NCI-H82 treated with DMSO at 0.1 percent for 48 hours (cell line): ENCODE data around the gene UBE2K.
"Not testable (repeated sequence)": the region's sequence is repeated elsewhere in the genome, so short reads cannot be mapped to it uniquely, and the experiment has no call there.

Experiments used
- DNase-seq: peaks from one replicate; lab custom pipeline; 2025; ENCODE audit not compliant: unreplicated experiment; lab: John Stamatoyannopoulos, UW

UBE2K gene, protein sequence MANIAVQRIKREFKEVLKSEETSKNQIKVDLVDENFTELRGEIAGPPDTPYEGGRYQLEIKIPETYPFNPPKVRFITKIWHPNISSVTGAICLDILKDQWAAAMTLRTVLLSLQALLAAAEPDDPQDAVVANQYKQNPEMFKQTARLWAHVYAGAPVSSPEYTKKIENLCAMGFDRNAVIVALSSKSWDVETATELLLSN

DNA sequence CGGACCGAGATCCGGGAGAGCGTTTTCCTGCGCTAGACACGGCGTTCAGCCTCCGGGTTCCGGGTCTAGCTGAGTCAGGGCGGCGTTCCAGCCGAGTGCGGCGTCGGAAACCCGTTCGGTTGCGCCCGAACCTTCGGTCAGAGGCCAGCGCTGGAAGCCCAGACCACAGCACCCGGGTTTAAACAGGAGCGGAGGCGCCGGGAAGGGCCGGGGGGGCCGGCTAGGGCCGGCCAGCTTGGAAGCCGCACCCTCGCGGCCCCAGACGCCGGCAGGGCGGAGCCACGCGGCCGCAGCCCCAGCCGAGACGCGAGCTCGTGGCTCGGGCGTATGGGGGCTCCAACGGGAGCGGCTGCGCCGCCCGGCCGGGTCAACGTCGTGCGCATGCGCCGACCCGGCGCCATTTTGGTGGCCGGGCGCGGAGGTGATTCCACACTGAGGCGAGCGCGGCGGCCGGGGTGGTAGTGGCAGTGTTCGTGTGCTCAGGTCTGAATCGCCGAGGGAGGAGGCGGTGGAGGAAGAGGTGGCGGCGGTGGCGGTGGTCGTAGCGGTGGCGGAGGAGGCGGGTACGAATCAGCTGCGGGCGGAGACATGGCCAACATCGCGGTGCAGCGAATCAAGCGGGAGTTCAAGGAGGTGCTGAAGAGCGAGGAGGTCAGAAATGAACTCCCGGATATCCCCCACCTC lies at the start of gene UBE2K:
Gene UBE2K (plus strand): TSS at position 397 of the 684 bp plus-strand sequence. CDS start 192 bp downstream, at position 589.
- peak; percentile 45 for DNase-seq

DNA sequence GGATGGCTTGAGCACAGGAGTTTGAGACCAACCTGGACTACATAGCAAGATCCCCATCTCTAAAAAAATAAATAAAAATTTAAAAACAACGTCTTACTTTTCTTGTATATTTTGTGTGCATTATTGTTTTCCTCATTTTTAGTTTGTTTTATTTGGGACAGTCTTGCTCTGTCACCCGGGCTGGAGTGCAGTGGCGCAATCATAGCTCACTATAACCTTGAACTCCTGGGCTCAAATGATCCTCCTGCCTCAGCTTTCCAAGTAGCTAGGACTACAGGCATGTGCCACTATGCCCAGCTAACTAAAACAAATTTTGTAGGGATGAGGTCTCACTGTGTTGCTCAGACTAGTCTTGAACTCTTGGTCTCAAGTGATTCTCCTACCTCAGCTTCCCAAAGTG lies 49.7 kb upstream of the UBE2K start:
- DNase-seq = no peak

DNA sequence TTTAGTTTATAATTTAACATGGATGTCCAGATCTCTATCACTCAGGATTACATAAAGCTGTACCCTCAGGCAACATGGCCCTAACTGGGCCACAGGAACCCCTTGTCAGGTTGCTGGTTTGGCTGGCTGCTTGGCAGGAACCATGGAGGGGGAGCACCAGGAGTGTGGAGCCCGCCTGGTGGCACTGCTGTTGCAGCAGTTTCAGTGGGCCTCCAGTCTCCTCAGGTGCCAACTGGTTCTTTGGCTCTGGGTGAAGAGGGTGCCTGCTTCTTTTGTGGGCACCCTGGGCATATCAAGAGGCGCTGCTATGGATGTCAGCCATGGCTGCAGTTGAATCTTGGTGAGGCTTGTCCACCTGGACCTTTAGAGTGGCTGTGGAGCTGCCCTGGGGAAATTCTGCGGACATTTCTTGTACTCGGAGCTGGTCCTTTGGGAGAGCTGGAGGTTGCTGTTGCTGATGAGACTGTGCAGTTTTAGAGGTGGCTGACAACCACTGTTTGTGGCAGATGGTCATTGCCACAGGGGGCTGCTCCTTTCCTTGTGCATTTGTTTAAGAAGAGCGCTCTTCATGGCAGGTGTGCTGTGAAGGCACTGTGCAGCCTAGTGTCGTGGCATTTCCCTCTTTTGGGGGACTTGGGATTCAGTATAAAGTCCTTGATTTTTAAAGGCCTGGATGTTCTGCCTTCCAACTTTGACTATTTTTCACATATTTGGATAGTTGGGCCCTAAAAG lies 48.9 kb upstream of the UBE2K start:
- DNase-seq = no peak

DNA sequence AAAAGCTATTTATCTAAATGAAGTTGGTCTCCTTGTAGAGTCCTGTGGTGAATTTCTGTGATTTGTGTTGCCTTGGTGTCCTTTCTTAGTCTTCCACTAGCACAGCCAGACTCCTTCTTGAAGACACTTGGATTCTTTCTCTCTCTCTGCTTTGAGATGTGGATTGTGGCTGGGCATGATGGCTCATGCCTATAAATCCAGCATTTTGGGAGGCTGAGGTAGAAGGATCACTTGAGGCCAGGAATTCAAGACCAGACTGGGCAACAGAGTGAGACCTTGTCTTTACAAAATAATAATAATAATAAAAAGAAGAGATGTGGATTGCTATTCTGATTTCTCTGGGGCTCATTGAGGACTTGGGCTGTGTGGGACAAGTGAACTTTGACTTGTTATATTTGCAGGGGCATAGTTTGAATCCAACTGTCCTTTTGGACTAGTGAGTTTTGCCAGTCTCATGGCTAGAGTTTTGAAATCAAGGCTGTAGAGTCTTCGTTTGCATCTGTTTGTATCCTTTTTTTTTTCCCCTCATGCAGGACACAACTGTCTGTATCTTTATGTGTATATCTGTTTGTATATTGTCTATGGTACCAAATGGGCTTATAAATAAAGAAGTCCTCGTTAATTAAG lies 48.2 kb upstream of the UBE2K start:
- no peak for DNase-seq

DNA sequence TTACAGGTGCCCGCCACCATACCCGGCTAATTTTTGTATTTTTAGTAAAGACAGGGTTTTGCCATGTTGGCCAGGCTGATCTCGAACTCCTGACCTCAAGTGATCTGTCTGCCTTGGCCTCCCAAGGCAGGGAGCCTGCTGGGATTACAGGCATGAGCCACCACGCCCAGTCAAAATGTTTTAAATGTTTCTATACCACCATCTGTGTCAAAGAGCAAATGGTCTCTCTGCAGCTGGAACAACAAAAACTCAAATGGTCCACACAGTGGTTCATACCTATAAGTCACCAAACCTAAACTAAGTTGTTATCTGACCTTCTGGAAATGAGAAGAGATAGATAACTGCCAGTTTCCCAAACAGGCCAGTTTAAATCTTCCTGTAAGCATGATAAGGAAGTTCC lies 46.4 kb upstream of the UBE2K start:
- not testable (repeated sequence) for DNase-seq

DNA sequence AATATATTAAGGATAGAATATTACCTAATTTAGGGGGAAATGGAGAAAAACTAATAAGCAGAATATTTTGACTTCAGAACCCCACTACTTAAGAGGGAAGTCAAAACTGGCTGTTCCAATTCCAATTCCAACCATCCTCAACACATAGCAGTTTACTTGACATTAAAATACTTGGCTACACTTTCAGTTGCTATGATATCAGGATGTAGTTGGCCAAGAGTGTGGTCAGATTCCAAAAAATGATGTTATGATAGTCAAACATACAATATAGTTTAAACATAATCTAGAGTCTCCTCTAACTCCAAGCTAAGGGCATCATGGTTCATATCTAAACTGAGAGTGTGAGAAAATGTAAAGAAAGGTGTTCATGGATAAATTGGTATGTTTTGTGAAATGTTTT lies 42.7 kb upstream of the UBE2K start:
- DNase-seq = no peak

DNA sequence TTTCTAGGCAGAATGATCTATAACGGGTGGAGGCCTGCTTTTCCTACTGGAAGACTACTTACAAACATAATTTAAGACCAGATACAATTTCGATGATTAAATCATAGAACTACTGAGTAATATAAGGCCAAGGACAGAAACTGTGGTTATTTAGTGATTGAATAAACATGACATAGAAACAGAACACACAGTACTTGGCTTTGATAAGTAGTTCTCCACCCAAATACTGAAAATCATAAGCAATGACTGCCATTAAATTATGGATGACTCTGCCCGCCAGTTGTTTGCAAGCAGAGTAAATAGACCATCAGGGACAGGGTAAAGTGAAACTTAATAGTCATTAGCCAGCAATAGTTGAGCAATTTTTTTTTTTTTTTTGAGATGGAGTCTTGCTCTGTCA lies 42.1 kb upstream of the UBE2K start:
- no peak for DNase-seq

DNA sequence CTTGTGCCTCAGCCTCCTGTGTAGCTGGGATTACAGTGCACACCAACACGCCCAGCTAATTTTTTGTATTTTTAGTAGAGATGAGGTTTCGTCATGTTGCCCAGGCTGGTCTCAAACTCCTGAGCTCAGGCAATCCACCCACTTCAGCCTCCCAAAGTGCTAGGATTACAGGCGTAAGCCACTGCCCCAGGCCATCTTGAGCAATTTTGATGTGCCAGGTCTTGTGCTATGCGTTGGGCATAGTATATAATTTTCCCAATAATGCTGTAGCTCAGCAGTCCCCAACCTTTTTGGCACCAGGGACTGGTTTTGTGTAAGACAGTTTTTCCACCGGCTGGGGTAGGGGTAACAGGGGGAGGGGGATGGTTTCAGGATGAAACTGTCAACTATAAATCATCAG lies 41.3 kb upstream of the UBE2K start:
- not testable (repeated sequence) for DNase-seq

DNA sequence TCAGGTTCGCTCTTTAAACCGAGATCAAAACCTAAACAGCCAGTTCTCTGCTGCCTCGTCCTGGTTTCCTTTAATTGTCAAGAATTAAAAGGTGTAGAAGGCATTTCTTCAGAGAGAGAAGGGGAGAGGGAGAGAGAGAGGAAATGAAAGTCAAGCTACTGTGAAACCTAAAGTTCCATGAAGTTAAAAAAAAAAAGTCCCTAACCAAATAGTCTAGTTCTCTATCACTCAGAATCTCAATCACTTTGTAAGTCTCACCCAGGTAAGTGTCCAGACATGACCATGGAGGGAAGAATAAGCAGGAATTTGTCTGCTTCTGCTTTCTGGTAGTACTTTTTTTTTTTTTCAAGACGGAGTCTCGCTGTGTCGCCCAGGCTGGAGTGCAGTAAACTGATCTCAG lies 40.5 kb upstream of the UBE2K start:
- no peak for DNase-seq

DNA sequence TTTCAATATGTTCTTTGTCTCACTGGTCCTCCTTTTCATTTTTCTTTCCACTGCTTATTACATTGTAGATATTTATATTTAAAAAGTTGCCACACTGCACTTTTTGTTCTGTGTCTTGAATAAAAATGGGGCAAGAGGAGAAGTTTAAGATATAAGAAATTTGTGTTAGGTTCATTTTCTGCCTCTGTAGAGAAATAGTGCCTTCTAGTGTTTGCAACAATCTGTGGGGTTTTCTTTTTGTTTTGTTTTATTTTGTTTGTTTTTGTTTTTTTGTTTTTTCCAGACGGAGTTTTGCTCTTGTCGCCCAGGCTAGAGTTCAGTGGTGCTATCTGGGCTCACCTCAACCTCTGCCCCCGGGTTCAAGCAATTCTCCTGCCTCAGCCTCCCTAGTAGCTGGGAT lies 39.2 kb upstream of the UBE2K start:
- no peak for DNase-seq

DNA sequence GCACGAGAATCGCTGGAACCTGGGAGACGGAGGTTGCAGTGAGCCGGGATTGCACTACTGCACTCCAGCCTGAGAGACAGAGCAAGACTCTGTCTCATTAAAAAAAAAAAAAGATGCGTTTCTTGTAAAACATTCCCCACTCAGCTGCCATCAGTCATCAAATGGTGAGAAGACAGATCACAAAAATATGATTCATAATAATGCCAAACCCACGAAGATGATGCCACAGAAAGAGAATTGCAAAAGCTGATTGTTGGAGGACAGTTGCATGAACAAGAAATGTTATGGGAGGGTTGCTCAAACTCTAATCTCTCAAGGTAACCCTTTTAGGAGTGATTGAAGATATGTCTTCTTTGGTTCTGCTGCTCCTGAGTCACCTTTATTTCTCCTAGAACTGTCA lies 37.9 kb upstream of the UBE2K start:
- DNase-seq = no peak

DNA sequence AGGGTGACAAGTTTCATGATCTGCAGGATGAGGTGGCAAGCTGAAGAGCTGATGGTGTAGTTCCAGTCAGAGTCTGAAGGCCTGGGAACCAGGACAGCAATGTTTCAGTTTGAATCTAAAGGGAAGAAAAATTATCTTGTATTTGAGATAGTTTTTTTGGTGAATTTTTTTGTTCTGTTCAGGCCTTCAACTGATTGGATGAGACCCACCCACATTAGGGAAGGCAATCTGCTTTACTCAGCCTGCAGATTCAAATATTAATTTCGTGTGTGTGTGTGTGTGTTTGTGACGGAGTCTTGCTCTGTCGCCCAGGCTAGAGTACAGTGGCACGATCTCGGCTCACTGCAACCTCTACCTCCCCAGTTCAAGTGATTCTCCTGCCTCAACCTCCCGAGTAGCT lies 37.2 kb upstream of the UBE2K start:
- no peak for DNase-seq

DNA sequence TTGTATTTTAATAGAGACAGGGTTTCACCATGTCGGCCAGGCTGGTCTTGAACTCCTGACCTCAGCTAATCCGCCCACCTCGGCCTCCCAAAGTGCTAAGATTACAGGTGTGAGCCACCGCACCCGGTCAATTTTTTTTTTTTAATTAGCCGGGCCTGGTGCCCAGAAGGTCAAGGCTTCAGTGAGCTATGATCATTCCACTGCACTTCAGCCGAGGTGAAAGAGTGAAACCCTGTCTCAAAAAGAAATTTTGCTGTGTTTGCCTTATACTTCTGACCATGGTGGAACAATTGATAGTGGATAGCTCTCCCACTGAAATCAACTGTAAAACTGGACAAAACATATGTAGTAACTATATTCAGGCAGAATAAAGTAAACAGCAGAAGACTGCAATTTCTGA lies 35.3 kb upstream of the UBE2K start:
- DNase-seq = no peak

DNA sequence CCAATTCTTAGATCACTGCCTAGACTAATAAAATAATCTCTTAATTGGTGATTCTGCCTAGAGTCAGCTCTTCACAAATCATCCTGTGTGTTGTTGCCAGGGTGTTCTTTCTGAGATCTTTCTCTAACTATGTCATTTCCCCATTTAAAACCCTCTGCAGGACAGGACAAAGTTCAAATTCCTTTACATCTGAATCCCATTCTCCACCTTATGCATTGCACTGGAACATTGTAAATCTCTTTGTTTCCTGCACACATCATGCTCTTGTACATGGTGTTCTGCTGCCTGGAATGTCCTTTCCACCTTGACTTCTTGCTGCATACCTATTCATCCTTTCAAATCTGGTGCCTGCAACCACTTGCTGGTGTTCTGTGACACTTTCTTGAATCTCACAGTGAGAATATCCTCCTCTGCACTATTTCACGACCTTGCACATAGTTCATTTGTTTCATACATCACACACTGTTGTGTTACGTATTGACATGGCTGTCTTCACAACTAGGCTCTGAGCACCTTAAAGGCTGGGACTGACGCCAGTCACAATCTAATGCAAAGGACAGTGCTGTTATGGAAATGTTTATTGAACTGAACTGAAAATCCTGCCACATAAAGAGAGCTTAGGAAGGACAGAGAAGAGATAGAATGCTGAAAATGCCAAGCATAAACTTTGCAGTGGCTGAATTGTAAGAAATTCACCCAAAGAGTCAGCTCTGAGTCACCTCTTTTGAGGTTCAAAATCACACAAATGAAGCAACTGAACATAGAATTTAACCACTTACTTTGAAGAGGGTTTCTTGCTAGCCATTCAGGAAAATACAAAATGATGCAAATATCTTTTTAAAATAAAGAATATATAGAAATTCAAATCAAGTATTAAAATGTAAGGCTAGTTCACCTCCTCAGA lies 32.9 kb upstream of the UBE2K start:
- DNase-seq = no peak

DNA sequence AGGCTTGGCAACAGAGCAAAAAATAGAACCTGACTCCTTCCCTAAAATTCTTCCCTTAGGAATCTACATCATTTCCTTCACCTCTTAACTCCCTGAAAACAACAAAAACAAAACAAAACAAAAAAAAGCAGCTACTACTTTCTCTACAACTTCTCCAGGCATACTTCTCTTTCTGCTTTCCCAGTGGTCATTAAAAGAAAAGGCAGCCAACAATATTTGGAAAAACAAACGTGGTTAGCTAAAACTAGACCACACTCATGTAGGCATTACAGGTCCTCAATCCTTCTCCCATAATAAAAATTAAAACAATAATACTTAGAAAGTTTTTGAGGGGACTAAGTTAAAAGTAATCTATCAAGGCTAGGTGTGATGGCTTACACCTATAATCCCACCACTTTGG lies 30.2 kb upstream of the UBE2K start:
- no peak for DNase-seq

DNA sequence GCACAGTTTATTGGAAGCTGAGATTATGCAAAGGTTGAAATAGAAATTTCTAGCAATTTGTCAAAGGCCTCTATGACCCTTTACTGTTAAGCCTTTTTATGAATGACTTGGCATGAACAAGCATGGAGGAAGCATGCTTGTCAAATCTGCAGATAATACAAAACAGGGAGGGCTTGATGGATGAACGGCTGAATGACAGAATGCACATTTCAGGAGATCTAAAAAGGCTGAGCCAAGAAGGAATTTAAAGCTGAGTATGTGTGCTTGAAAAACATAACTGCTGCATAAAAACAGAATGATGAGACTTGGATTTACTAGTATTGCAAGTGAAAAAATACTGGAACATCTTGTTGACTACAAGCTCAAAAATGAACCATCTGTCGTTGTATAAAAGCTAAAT lies 29.0 kb upstream of the UBE2K start:
- no peak for DNase-seq

DNA sequence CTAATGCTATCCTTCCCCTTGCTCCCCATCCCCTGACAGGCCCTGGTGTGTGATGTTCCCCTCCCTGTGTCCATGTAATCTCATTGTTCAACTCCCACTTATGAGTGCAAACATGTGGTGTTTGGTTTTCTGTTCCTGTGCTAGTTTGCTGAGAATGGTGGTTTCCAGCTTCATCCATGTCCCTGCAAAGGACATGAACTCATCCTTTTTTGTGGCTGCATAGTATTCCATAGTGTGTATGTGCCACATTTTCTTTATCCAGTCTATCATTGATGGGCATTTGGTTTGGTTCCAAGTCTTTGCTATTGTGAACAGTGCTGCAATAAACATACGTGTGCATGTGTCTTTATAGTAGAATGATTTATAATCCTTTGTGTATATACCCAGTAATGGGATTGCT lies 27.6 kb upstream of the UBE2K start:
- DNase-seq = not testable (repeated sequence)

DNA sequence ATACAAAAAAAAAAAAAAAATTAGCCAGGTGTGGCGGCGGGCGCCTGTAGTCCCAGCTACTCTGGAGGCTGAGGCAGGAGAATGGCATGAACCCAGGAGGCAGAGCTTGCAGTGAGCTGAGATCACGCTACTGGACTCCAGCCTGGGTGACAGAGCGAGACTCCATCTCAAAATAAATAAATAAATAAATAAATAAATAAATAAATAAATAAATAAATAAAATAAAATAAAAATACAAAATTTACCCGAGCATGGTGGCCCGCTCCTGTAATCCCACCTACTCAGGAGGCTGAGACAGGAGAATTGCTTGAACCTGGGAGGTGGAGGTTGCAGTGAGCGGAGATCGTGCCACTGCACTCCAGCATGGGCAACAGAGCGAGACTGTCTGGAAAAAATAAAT lies 22.3 kb upstream of the UBE2K start:
- DNase-seq = not testable (repeated sequence)

DNA sequence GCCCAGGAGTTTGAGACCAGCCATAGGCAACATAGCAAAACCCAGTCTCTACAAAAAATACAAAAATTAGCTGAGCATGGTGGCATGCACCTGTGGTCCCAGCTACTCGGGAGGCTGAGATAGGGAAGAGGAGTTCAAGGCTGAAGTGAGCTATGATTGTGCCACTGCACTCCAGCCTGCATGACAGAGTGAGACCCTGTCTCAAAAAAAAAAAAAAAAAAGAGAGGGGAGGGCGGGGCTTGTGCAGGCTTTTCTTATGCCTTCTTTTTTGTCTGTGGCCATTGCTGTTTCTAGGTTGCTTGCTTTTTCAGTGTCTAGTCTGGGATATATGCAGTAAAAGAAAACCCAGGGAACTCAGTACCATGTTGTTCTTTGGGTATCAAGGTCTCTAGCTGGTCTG lies 16.9 kb upstream of the UBE2K start:
- not testable (repeated sequence) for DNase-seq

DNA sequence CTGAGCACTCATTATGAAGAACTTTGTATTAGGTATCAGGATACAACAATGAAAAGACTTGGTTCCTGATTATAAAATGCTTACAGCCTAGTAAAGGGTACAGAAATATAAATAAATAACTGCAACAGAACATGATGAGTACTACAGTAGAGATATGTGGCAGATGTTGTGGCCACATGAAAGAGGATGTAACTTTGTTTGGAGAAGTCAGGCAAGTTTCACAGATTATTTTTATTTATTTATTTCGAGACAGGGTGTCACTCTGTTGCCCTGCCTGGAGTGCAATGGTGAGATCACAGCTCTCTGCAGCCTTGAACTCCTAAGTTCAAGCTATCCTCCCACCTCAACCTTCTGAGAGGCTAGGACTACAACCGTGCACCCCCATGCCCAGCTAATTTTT lies 15.8 kb upstream of the UBE2K start:
- no peak for DNase-seq

DNA sequence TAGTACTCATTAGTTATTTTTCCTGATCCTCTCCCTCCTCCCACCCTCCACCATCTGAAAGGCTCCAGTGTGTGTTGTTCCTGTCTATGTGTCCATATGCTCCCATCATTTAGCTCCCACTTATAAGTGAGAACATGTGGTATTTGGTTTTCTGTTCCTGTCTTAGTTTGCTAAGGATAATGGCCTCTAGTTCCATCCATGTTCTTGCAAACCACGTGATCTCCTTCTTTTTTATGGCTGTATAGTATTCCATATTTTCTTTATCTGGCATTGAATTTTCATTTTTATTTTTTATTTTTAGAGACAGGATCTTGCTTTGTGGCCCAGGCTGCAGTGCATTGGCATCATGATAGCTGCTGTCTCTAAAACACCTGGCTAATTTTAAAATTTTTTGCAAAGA lies 11.9 kb upstream of the UBE2K start:
- no peak for DNase-seq
